GM18861 (cell line): Measurements from ENCODE around the gene NCK2.
A peak's percentile ranks its signal among the peaks of the same experiment; 100 is the strongest.
"Not testable (repeated sequence)": the region's sequence is repeated elsewhere in the genome, so short reads cannot be mapped to it uniquely, and the experiment has no call there.

Experiments
- ATAC-seq: cut with Tn5 transposase; IDR thresholded peaks from one replicate; pipeline ENCODE4 v1.9.1; 2021; ENCODE audit not compliant: unreplicated experiment

The NCK2 gene

GRCh38 chr2:105886687-105887086, 142.0 kb downstream of the NCK2 start:
- no peak for ATAC-seq

DNA sequence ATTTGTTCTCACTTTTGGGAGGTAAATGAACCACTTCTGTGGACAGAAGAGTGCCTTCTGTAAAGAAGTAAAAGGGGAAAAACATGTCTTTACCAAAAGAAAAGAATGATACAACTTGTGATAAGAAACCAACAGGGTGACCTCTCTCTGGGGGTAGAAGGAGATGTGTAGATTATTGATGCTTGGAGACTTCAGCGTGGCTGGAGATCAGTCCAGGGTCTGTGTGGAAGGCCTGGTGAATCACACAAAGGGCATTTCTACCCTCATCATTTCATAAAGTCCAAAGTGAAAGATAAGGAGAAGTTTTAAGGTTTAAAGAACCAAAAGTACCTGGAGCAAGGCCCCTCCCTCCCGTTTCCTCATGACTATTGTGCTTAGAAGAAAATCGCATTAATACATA, 142.5 kb downstream of the NCK2 start:
- no peak for ATAC-seq

DNA sequence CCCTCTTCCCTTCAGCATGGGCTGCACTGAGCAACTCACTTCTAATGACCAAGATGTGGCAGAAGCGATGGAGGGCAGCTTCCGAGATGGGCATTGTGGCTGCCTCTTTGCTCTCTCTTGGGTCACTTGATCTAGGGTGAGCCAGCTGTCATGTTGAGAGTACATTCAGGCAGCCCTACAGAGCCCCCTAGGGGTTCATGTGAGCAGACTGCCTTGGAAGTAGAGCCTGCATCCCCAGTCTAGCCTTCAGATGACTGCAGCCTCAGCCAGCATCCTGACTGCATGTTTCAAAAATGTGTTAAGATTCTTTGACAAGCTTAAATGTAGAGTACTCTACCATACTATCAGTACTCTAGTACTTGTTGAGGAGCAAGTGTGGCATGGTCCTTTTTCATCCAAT, 143.9 kb downstream of the NCK2 start:
- ATAC-seq: no peak

- ATAC-seq: no peak
Observed at GRCh38 chr2:105889046-105889445, 144.3 kb downstream of the NCK2 start.

- ATAC-seq: no peak
Observed at GRCh38 chr2:105890111-105890510, 145.4 kb downstream of the NCK2 start.

DNA sequence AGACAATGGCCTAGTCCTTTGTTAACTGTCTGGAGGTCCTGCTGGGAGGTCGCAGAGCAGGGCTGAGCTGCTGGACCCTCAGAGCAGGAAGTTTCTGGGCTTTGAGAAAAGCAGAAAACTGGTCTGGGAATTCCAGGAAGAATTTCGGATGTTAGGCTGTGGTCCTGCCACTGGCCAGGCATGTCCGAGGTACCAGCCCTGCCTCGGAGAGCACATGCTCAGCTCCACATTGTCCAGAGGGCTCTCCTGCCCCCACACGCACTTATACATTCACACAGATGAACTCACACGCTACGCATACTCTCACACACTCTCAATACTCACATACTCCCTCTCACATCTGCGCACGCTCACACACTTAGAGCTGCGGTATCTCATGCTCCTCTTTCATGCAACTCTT, 146.1 kb downstream of the NCK2 start:
- no peak for ATAC-seq

DNA sequence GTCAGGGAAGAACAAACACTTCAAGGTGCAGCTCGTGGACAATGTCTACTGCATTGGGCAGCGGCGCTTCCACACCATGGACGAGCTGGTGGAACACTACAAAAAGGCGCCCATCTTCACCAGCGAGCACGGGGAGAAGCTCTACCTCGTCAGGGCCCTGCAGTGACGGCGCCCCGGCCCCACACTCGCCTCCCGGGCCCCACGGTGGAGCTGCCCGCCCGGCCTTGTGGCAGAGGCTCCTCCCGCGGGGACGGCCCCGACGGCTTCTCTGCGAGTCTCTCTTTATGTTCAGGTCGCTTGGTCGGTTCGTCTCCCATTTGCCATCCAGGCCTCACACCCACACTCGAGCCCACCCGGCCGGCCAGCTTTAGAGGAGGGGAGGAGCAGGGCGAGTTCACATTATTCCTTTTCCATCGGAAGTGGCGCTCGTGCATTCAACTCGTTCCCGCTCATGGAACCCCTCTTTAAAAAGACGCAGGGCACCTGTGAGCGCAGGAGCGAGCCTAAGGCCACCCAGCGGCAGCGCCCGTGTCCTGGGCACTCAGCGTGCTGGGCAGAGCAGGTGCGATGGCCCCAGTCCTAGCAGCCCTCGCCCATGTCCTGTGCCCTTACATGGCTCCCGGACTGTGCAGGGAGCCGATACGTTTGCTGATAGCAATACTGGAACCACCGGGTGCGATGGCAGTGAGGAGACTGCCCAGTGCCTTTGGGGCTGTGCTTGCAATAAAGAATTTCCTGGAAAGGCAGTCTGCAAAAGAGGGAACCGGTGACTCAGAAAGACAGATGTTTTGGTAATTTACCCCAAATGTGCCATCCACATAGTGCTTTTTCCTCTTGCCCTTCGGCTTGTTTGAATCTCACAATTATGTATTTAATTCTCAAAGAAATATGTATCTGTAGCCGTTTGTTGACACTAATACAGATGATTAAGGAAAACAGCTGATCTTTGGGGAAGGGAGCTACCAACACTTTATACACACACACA, 148.6 kb downstream of the NCK2 start:
- no peak for ATAC-seq

DNA sequence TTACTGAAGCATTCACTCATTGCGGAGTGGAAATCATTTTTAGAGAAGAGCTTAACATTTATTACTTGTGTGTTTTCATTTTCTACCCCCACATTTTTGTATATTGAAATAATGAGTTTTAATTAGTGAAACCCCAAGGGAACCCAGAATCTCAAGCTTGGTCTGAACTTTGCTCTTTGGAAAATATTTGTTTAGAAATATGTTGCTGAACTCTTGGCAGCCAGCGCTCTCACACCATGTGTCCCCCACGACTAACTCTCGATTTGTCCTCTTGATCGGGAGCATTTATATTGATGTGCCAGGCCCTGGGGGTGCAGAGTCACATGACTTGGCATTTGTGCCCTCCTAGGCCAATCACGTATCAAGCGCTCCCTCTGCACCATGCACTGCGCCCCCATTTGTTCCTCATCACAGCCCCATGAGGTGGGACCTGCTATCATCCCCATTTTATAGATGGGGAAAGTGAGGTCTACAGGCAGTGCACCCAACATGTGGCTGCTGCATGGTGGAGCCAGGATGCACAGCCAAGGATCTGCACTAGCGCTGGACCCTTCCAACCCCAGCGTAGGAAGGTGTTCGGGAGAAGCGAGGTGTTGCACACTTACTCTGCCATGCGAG, 149.7 kb downstream of the NCK2 start:
- ATAC-seq: no peak

DNA sequence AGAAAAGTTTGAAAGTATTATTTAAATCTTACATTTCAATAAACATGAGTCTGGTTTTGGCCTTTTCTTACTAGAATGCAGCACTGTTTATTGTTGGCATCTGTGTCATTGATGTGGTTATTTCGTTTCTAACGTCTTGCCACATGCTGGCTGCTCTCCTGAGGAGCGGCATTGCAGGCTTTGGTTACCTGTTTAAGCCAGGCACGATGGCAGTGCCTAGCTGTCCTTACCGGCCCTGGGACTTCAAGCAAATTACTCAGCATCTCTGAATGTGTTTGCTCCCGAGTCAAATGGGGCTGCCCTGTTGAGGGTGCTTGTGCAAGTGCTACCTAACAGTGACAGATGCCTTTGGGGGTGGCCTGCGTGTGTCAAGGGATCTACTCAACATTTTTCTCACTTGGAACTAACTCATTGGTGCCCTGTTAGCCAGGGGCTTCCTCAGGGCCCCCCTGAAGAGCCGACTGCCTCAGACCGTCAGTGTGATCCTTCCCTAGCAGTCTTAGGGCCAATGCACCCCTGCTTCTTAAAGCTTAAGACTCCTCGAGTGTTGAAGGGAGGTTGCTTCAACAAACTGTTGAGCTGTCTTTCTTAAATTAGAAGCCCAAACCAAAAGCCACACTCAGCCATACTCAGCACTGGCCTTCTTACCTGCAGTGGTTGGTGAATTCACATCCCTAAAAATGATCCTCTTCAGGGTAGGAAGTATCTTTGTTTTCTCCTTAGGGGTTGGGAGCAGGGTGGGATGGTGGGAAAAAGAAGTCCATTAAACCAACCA, 151.5 kb downstream of the NCK2 start:
- no peak for ATAC-seq

- no peak for ATAC-seq
Observed at GRCh38 chr2:105896765-105897163, 152.1 kb downstream of the NCK2 start.

DNA sequence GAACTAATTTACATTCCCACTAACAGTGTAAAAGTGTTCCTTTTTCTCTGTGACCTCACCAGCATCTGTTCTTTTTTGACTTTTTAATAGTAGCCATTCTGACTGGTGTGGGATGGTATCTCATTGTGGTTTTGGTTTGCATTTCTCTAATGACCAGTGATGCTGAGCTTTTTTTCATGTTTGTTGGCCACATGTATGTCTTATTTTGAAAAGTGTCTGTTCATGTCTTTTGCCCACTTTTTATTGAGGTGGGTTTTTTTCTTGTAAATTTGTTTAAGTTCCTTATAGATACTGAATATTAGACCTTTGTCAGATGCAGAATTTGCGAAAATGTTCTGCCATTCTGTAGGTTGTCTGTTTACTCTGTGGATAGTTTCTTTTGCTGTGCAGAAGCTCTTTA, 153.0 kb downstream of the NCK2 start:
- not testable (repeated sequence) for ATAC-seq

DNA sequence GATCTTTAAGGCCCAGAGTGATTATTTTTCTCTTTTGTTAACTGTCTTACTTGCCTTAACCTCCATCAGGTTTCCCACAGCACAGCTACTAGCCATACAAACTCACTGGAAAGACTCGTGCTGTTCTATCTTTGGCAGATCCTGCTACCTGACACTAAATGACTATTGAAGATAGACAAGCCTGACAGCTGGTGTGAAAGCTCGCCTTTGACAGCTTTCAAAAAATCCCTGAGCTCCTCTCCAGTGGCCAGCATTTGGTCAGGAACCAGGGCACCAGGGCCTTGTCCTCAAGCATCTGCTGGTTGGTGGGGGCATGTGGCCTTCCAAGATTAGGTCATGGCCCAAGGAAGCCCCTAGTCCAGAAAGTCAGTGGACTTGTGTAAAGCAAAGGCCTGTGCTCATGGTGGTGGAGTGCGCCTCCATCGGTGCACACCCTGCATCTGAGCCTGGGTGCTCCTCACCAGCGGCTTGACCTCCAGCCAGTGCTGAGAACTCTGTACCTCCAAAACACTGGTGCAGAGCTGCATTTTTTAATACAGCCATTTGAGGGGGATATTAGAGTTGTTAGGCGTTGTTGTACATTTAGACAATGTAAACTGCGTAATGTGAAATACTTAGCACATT, 158.5 kb downstream of the NCK2 start:
- ATAC-seq: no peak

DNA sequence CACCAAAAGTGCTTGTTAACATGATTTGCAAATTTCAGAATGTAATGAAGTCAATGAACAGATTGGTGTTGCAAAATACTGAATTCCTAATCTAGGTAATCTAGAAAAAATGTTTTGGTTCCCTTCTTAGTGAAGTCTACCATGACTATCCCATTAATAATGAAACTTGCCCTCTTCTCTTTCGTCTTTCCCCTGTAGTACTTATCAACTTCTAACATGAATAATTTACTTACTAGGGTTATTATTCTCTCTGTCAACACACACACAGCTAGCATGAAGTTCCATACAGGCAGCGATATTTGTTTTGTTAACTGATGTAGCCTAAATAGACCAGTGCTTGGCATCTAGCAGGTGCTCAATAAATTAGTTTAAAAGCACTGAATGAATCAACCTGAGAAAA, 160.2 kb downstream of the NCK2 start:
- peak; percentile 99 for ATAC-seq

DNA sequence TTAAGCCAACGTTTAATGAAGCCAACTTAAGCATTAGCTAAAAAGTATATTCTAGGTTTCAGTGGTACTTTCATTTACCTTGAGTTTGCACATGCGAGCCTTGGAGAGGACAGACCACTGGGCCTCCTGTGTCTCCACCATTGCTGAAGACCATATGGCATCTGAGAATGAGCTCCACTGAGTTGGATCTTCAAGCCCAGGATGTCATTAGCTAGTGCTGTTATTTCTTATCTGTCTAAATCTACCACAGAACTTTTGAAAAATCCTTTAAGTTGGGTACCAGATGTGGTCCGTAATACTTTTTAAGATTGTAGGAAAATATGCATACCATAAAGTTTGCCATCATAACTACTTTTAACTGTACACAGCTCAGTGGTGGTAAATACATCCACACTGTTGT, 161.8 kb downstream of the NCK2 start:
- no peak for ATAC-seq

- ATAC-seq: no peak
Observed at GRCh38 chr2:105907184-105907583, 162.5 kb downstream of the NCK2 start.

GRCh38 chr2:105909215-105909614, 164.5 kb downstream of the NCK2 start:
- ATAC-seq: no peak

DNA sequence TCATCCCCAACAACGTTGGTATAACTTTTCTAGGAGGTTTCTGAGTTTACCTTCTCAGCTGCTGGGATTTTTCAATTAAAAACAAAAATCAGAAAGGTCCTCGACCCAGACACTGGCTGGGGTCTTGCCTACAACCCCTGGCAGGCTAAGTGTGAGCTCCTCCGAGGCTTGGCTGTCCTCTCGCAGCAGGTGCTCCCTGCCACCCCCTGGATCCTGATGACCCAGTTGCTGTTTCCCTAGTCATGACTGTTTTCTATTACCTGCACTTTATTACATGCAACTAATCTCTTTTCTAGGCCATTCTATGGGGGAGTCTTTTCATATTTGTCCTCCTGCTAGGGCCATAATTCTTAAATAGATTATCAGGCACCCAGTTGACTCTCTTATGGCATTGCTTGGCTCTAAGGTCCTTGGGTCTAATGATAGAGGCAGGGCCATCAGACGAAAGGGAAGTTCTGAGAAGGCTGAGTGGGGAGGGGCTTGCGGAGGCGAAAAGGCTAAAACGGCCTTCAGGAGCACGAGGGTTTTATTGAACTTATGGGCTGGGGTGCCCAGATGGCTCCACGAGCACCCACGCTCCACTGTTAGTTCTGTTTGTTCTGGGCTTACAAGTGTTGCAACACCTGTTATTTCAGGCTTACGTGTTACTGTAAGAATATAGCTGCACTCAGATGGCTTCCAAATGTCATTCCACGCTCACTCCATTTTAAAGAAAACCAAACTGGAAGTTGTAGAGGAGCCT, 166.0 kb downstream of the NCK2 start:
- ATAC-seq: no peak

DNA sequence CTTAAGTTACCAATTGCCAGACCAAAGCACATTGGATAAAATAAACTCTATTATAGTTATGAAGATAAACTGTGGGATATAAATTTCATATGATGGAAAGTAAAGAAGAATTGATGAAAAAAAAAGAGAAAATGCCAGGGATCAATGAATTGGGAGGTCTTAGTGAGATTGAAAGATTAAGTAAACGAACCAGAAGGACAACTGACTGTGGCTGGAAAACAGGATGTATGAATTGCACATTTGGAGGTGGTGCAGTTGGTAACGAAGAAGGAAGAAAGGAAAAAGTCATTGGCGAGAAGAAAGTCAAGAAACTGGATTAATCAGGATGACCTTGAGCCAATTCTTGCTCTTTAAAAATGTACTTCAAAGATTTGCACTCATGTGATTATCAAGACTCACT, 166.7 kb downstream of the NCK2 start:
- no peak for ATAC-seq

DNA sequence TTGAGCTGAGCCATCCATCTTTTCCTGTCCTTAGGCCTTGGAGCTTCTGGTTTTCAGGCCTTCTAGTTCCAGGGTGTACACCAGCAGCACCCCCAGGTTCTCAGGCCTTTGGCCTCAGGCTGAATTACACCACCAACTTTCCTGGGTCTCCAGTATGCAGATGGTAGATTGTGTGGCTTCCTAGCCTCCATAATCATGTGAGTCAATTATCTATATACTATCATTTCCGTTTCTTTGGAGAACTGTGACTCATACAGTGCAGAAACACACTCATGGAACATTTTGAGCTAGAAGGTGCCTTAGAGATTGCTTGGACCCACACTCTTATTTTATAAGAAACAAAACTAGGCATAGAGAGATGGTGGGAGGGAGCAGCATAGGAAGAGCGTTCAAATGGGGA, 167.4 kb downstream of the NCK2 start:
- ATAC-seq: no peak

DNA sequence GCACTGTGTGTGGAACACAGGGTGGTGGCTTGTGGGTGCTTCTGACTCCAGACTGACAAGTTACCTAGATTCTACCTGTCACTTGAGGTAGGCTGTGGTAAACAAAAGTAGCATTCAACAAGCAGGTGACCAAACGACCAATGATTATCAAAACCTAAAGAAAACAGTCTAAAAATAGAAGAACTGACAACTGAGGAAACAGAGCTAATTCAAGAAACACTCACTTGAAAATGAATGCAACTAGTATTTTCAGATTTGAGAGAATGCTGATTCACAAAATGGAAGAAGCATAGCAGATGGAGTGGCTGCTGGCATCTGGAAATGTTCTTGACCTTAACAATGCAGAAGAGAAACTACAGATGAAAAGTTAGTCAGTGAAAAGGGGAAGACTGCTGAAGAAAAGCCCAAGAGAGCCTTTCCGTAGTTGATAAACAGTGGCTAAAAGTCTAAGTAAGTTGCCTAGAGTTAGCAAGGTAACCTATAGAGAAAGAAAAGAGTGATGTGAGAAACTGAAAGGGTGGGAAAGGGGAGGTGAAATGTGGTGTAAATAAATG, 170.4 kb downstream of the NCK2 start:
- no peak for ATAC-seq
